Lung microvascular endothelial cell (primary cell): ENCODE results near the gene APOO. TPM values are rescaled to one million over a fixed set of nuclear protein-coding genes. Genes with fewer than 3 reads are reported as not detected.

Experiments
- DNase-seq, 2 donors: peaks; one replicate each; pipeline versions ENCODE4 v3.0.0 to v3.0.0-alpha.2; 2010; ENCODE audit warnings: low read depth in 2 of 2
- total RNA-seq: library from RNA; depleted of rRNA; stranded (reverse); fragments of >200 nt; gene quantifications from 2 replicates; pipeline ENCODE4 v1.2.1, GENCODE V29; 2014

The APOO gene
- 4.4 and 4.6 TPM in 2 replicates for total RNA-seq

DNA sequence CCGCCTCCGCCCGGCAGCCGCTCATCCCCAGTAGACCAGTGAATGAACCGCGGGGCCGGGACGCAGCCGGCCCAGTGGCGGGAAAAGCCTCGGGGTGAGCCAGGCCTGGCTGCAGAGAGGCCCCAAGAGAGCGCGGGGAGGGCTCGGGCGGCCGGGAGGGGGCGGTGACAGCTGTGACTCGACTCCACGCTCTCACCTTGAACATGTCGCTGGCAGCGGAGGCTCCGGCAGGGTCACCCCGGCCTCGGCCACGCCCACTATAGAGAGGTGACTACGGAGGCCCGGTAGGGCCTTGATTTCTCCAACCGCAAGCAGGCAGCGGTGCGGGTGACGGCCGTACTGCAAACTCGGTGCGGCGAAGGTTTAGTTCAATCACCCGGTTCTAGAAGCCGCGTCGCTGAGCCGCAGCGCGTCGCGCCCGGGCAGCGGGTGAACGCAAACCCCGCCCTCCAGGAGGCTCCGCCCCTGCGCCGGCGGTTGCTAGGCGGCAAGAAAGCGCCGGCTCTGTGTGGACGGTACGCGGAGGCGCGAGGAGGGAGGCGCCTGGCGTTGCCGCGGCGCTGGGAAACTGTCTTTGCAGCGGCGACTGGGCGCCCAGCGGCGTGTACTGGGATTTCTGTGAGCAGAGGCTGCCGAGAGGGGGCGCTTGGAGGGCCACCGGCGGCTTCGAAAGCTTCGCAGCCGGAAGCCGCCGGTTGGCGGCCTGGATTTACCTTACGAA is at the start of gene APOO, which contains the start of gene CXorf58:
Gene APOO (minus strand): TSS at position 441 of the 721 bp plus-strand sequence. CDS start 236 bp downstream, at position 205.
Gene CXorf58 (plus strand): TSS at position 509 of the 721 bp plus-strand sequence. CDS start 2,297 bp downstream, outside the sequence.
- peak; percentile 93 to 95 for DNase-seq

DNA sequence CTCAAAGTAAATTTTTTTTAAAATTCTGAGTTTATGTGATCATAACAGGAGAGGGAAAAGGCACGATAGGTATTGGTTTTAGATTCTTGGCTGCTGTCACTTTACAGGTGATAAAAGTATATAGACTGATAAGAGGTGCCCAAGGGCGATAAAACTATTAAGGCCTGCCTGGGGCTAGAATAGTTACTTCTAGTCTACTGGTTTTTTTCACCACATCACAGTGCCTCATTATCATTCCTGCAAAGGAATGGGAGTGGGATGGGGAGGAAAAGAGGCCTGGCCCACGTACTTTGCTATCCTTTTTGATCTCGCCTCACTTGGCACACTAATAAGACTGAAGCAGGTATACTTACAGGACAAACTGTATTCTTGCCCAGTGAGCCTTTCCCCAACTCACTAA is 46.7 kb upstream of the APOO start:
- DNase-seq = no peak

DNA sequence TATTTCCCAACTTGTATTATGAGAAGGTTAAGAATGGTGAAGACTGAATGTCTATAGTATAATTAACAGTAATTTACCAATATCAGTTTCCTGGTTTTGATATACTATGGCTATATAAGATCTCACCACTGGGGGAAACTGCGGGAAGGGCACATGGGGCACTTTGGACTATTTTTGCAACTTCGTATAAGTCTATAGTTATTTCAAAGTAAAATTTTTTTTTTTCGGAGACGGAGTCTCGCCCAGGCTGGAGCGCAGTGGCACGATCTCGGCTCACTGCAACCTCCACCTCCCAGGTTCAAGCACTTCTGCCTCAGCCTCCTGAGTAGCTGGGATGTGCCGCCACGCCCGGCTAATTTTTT is 46.2 kb upstream of the APOO start:
- no peak for DNase-seq

DNA sequence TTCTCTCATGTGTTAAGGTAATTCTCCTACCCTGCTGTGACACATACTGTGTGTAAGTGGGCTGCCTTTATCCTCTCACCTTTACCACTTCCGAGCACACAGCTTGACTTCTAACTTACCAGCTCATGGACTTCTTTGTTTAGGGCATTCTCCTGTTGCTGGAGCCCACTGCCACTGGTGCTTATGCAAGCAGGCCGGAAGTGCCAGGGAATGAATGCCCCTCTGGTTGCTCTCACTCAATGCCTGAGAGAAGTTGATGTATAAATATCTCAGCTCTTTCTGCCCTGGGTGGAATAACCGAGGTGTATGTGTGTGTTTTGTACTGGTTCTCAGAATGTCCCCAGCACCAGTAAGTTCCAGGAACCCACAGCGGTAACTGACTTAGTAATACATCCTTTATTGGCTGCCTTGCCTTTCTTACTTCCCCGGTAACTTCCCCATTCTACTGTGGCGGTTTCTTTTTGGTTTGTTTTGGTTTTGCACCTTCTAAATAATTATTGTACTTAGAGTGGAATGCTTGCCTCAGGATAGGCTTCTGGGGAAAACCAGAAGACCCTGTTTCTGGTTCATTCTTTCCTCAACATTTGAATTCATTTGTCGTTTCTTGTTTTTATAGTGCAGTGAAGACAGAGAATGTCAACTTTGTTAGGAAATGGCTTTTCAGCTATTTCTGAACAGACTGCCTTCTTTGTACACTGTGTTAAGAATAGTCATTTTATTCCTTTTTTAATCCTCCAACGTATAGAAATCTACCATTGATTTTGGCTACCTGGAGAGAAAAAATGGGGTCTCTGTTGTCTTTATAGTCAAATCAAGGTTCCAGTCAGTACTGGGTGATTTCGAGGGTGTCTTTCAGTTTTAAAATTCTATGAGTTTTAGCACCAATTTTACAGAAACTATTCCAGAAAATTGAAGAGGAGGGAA is 45.5 kb upstream of the APOO start:
- DNase-seq = peak in 1 of 2 donors; percentile 11

DNA sequence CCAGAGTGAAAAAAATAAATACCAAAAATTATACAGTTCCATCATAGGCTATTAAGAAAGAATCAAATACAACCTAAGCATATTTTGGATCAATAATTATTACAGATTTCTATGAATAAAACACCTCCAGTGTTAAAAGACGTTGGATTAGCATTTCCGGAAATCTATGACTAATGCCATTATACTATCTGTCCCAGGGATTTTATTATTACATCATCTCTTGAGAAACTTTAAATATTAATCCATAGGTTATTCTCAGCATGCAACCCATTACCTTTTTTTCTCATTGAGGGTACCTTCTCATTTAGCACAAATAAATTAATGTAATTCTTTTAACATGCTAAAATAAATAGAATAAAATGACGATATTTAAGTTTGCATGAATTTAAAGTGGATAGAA is 44.7 kb upstream of the APOO start:
- DNase-seq = no peak

DNA sequence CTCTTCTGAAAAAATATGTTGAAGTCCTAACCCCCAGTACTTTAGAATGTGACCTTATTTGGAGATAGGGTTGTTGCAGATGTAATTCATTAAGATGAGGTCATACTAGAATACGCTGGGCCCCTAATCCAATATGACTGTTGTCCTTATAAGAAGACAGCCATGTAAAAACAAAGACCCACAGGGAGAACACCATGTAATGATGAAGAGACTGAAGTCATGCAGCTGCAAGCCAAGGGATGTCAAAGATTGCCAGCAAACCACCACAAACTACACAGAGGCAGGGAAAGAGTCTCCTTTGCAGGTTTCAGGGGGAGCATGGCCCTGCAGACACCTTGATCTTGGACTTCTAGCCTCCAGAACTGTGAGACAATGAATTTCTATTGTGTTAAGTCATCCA is 37.5 kb upstream of the APOO start:
- no peak for DNase-seq

DNA sequence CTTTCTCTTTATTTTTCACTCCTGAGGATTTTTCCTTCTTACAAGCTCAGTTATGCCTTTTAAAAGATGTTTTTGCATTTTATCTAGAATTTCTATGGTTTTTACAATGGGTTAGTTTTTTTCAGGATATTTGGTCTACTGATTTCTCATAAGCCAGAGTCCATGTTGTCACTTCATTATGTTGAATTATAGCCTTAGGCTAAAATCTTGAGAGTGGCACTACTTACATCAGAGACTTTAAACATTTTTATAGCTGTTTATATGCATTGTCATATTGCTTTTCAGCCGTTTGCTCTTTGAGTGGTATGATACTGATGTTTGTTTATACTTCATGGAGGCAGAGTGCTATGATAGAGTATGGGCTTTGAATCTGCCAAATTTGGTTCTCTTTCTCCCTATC is 36.5 kb upstream of the APOO start:
- DNase-seq = no peak

DNA sequence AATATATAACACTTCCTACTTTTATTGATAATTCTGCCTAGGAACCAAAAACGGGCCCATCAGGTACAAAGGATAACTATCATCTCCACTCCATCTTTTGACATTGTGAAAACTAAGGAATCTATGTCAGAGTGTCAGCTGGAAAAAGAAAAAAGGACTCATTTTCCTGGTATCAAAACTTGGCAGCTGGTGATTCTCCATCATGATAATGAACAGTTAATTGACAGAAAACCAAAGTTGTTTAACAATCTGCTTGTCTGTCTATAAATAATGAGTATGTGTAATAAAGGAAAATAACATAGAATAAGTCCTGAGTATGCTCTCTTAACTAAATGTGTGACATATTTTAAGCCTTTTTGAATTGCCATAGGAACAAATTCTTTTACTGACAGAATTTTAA is 31.5 kb upstream of the APOO start:
- DNase-seq = no peak

DNA sequence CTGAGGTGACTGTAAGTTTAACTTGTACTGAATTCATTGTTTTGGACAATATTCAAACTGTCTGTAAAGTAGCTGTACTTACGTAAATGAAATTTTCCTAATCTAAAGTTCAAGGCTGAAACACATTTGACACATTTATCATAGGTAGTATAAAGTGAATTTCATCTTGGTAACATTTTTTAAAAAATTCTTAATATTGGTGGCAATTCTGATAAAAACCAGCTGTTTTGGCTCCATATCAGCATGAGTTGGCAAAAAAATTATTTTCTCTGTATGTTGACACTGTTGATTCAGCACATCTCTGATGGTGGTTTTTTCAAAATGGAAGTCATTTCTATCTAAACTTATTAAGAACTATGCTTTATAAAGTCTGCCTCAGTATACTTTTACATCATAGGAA is 31.0 kb upstream of the APOO start:
- DNase-seq = no peak

DNA sequence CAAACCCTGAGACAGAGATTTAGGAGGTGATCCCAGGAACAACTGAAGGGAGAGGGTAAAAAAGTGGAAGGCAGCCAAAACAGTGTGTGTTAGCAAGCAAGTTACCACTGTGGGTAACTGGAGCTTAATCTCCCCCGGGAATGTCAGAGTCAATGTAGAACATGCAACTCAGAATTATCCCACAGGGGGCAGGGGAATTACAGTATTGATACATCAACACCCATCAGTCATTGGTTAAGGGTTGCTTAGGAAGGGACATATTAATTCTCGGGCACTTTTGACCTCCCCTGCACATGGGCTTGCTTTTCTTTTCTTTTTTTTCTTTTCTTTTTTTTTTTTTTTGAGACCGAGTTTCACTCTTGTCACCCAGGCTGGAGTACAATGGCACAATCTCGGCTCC is 29.4 kb upstream of the APOO start:
- no peak for DNase-seq

DNA sequence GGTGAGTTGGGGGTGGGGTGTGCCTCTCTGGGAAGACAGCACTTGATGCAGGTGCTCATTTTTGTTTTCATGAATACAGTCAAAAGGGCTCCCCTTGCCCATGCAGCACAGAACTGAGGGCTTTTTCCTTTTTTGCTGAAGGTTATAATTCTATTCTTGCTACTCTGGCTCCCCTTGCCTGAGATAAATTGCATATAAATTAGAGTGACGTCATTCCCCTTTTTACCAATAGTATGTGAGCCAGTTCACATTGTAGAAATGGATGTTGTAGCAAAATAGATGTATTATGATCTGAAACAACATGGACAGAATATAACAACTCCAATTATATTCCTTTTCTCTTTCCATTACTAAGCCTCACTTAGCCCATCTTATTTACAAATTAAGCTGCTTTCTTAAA is 28.4 kb upstream of the APOO start:
- no peak for DNase-seq

DNA sequence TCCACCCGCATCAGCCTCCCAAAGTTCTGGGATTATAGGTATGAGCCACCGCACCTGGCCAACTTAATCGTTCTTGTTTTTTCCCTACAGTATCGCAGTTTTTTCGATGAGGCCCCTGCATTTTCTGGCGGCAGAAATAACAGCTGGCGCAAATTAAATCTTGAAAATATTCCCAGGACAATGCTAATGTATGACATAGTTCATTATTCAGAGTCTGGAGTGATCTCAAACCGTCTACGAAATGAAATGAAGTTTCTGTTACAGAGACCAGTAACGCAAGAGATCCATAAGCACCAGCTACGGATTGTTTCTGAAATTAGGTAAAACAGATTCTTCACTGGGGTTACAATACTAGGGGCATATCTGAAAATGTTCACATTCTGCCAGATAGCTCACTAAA is 27.4 kb upstream of the APOO start:
- no peak for DNase-seq

DNA sequence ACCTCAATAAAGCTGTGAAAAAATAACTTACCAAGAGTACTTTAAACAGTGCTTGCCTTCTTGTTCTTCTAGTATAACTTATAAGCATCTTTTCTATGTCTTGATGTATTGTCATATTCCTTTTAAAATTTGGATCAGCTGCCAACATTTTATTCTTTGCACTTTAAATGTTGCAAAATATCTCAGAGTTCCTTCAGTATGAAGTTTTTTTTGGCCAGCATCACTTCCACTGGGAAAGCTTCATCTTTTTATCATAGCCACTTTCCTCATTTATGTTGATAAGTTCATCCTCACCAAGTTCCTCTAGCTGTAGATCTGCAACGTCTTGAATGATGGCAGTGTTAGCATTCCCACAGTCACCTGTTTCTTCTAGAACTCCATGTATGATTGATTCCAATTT is 24.3 kb upstream of the APOO start:
- no peak for DNase-seq

DNA sequence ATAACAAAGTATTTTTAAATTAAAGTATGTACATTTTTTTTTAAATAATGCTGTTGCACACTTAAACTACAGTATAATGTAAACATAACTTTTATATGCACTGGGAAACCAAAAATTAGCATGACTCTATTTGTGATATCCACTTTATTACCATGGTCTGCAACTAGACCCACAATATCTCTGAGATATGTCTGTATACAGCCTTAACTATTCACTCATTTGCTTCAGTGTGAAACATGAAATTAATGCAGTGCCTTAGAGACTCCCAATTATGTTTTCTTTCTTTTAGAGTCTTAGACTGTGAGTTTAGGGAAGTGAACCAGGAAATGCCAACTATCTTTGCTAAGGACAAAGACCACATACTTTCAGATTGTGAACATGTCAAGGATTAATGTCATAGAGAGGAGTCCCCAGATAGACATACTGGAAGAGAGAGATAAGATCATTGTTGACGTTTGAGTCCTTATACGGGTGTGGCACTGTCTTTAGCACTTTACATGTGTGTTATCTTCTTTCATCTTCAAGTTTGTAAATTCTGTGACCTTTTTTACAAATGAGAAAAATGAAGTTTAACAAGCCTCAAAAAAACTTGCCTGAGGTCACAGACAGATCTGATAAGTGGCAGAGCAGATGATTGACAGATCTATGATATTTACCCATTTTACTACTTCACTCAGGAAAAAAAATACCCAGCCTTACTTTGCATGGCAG is 23.3 kb upstream of the APOO start:
- DNase-seq = no peak

DNA sequence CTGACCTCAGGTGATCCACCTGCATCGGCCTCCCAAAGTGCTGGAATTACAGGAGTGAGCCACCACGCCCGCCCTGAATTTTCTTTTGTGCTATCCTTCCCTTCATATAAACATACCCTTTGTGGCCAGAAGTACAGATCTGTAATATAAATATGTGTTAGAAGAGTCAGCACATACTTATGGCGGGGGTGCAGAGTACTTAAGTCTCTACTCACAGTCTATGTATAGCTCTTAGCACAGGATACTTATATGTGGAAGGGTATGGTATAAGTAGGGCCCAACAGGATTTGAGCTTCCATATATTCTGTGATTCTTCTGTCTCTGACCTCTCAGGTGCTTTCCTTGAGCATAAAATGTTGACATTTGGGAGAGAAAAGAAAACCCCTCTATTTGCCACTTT is 18.3 kb upstream of the APOO start:
- no peak for DNase-seq

DNA sequence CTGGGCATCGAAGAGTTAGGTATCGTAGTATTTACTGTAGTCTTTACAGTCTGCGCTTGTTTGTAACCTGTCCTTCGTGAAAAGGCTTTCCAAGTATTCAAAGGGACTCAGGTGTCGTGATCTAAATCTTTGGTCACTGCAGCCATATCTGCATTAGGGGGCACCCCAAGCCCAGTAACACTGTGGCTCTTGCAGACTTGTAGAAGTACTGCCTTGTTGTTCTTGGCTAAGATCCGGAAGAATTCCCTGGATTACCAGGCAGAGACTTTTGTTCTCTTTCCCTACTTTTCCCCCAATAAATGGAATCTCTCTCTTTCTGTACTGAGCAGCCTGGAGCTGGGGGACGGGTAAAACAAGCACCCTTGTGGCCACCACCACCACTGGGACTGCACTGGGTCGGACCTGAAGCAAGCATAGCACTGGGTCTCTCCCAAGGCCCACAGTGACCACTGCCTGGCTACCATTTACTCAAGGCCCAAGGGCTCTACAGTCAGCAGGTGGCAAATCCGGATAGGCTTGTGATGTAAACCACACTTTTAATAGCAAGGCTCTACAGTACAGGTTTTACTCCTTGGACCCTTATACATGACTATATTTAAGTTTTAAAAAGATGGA is 12.1 kb upstream of the APOO start:
- DNase-seq = peak in 1 of 2 donors; percentile 13

DNA sequence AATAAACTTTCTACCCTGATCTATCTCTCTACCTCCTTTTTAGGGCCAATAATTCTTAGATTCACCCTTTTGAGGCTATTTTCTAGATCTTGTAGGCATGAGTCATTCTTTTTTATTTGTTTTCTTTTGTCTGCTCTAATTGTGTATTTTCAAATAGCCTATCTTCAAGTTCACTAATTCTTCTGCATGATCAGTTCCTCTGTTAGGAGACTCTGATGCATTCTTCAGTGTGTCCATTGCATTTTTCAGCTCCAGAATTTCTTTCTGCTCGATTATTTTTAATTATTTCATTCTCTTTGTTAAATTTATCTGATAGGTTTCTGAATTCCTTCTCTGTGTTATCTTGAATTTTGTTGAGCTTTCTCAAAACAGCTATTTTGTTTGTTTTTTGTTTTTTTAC is 11.4 kb upstream of the APOO start:
- DNase-seq = no peak

DNA sequence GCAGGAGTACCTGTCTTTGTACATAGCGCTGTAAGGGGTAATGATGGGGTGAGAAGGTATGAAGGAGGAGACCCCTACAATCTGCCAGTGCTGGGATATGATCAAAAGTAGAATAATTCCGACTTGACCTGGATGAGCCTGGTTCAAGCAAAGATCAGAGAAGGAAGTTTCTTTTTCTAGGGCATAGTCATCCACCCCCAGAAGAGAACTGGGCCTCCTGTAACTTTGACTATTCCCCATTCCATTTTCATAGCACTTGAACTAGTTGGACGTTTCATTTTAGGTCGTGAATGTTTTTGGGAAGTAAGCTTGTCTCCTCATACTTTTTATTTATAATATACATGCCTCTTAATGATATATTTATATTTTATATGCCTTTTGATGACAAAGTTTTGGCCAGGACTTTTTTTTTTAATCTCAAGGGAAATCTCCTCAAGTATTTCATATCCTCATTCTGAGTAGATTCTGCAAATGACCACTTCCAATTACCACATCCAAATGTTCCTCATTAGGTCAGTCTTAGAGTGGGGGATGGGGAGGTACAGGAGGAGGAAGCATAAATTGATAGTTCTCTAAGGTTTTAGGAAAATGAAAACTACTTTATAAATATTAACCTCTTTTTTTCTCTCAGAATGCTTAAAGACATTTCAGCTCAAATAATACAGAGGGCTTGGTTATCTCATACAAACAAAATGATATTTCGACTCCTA is 3.5 kb upstream of the APOO start:
- DNase-seq = no peak

DNA sequence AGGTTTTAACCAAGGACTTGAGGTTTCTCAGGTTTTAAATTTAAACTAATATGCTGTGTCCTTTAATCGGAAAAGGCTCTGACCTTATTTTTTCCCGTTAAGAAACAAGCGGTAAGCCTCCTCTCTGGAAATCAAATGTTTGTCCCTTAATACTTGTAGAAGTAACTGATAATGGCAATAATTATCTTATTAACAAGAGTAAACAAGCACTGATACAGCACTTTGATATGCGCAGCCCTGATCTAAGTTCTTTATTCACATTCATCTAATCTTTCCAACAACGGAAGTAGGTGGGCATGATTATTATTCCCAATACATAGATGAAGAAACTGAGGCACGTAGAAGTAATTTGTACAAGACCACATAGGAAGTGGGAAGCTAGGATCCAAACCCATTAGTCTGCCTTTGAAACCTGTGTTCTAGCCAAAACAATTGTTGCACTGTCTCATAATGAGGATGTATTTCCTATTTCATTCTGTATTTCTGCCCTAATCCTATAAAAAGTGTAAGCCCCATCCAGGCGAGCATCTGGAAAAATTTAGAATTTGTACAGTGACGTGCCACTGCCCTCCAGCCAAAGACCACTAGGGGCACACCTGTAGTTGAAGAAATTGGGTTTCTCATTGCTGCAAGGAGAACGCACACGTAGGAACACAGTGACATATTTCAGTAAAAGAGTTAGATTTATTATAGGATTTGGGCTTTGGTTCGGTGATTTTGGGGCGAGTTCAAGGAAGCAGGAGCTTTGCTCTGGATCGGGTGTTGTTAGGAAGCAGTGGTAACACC is 674 bp upstream of the APOO start:
- DNase-seq = no peak

DNA sequence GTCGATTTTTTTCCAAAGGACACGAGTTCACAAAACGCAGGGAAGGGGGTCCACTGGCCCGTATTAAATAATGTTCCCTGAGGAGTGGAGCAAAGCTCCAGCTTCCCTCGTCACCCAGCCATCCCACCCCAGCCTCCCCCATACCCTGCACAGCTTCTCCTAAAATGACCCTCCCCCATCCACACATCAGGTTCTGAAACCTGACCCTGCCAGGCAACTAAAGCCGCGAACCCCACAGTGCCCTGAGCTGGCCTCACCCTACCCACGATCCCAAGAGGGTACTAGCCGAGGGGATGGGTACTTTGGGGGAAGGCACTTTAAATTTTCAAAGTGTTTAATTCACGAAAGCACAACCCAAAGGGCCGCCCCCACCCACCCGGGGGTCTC is 634 bp downstream of the APOO start:
- DNase-seq = no peak
